ENCODE data around the gene HSP90AA1.

Gene HSP90AA1

GRCh38 chr14:102081231-102082080 is 5.4 kb downstream of the HSP90AA1 start:
- H4K20me1 ChIP-seq (ENCODE audit: insufficient read depth, low read length, poor library complexity, severe bottlenecking) = peaks cover 63% of the 10 kb centered on the region
- H3K4me3 ChIP-seq (ENCODE audit: low read length, poor library complexity, severe bottlenecking) = peak overlapping the region; percentile 83
- peaks cover 68% of the 10 kb centered on the region for H3K36me3 ChIP-seq (ENCODE audit: insufficient read depth, low read length)
- no peaks in the 10 kb centered on the region for H3K9me2 ChIP-seq (replicated peaks; ENCODE audit: low read depth, low read length)
- H3K27me3 ChIP-seq (ENCODE audit: insufficient read depth, low read length, poor library complexity, severe bottlenecking) = no peaks in the 10 kb centered on the region
- peaks cover 58% of the 10 kb centered on the region for H3K79me2 ChIP-seq (ENCODE audit: insufficient read depth, low read length)
- TF ChIP-seq CTCF (conservative IDR thresholded peaks at IDR 0.05; ENCODE audit: low read length) (no peak), EZH2phosphoT487 (IDR thresholded peaks at IDR 0.05; ENCODE audit: borderline replicate concordance) (no peak)
- H3K9me3 ChIP-seq (ENCODE audit: insufficient read depth, low read depth, low read length) = no peaks in the 10 kb centered on the region
- H3K9ac ChIP-seq (ENCODE audit: low read depth, low read length, poor library complexity, severe bottlenecking) = peak overlapping the region; percentile 95
- peak overlapping the region; percentile 99 for H3K4me2 ChIP-seq (ENCODE audit: low read depth, low read length, poor library complexity, severe bottlenecking)
- peaks cover 43% of the 10 kb centered on the region for H3K4me1 ChIP-seq (ENCODE audit: insufficient read depth, low read length, poor library complexity, severe bottlenecking)
- H3F3A ChIP-seq (ENCODE audit: low read depth) = peaks cover 10% of the 10 kb centered on the region
- no peak overlapping the region for H2AFZ ChIP-seq (ENCODE audit: low read length)

GRCh38 chr14:102080183-102081080 is 6.4 kb downstream of the HSP90AA1 start:
- H3K4me2 ChIP-seq (ENCODE audit: low read depth, low read length, poor library complexity, severe bottlenecking) = peak overlapping the region; percentile 99

GRCh38 chr14:102079700-102079979 is 7.2 kb downstream of the HSP90AA1 start:
- Histone ChIP-seq H3K4me2 (ENCODE audit: low read depth, low read length, poor library complexity, severe bottlenecking) (no peak overlapping the region), H3F3A (ENCODE audit: low read depth) (peaks cover 10% of the 10 kb centered on the region)

More at GRCh38 chr14:102080183-102081080, 6.4 kb downstream of the HSP90AA1 start:
- Histone ChIP-seq H3K79me2 (ENCODE audit: insufficient read depth, low read length) (peaks cover 48% of the 10 kb centered on the region), H3F3A (ENCODE audit: low read depth) (peaks cover 10% of the 10 kb centered on the region), H4K20me1 (ENCODE audit: insufficient read depth, low read length, poor library complexity, severe bottlenecking) (peaks cover 55% of the 10 kb centered on the region), H3K4me3 (ENCODE audit: low read length, poor library complexity, severe bottlenecking) (no peak overlapping the region), H3K9ac (ENCODE audit: low read depth, low read length, poor library complexity, severe bottlenecking) (no peak overlapping the region), H3K9me3 (ENCODE audit: insufficient read depth, low read depth, low read length) (no peaks in the 10 kb centered on the region), H3K36me3 (ENCODE audit: insufficient read depth, low read length) (peaks cover 64% of the 10 kb centered on the region), H3K4me1 (ENCODE audit: insufficient read depth, low read length, poor library complexity, severe bottlenecking) (peaks cover 39% of the 10 kb centered on the region), H3K27me3 (ENCODE audit: insufficient read depth, low read length, poor library complexity, severe bottlenecking) (no peaks in the 10 kb centered on the region), H2AFZ (ENCODE audit: low read length) (no peak overlapping the region), H3K9me2 (replicated peaks; ENCODE audit: low read depth, low read length) (no peaks in the 10 kb centered on the region)
- no peak for TF ChIP-seq EZH2phosphoT487 (IDR thresholded peaks at IDR 0.05; ENCODE audit: borderline replicate concordance)

More at GRCh38 chr14:102079700-102079979, 7.2 kb downstream of the HSP90AA1 start:
- peaks cover 56% of the 10 kb centered on the region for H3K36me3 ChIP-seq (ENCODE audit: insufficient read depth, low read length)
- no peak overlapping the region for H2AFZ ChIP-seq (ENCODE audit: low read length)
- no peak overlapping the region for H3K4me3 ChIP-seq (ENCODE audit: low read length, poor library complexity, severe bottlenecking)
- H3K4me1 ChIP-seq (ENCODE audit: insufficient read depth, low read length, poor library complexity, severe bottlenecking) = peaks cover 31% of the 10 kb centered on the region
- H3K79me2 ChIP-seq (ENCODE audit: insufficient read depth, low read length) = peaks cover 40% of the 10 kb centered on the region
- H3K27me3 ChIP-seq (ENCODE audit: insufficient read depth, low read length, poor library complexity, severe bottlenecking) = no peaks in the 10 kb centered on the region
- no peak overlapping the region for H3K9ac ChIP-seq (ENCODE audit: low read depth, low read length, poor library complexity, severe bottlenecking)
- no peak for TF ChIP-seq EZH2phosphoT487 (IDR thresholded peaks at IDR 0.05; ENCODE audit: borderline replicate concordance)
- TF ChIP-seq CTCF (conservative IDR thresholded peaks at IDR 0.05; ENCODE audit: low read length) = no peak
- no peaks in the 10 kb centered on the region for H3K9me3 ChIP-seq (ENCODE audit: insufficient read depth, low read depth, low read length)
- H4K20me1 ChIP-seq (ENCODE audit: insufficient read depth, low read length, poor library complexity, severe bottlenecking) = peaks cover 47% of the 10 kb centered on the region
- H3K9me2 ChIP-seq (replicated peaks; ENCODE audit: low read depth, low read length) = no peaks in the 10 kb centered on the region

Measured in Loucy (cell line).